GM08714 (cell line): ENCODE data around the gene GOLGA7B.

Experiments
- H3K4me3 ChIP-seq: fragments of 200-500 bp; sonication (Bioruptor generic); 2 replicates; pipeline ENCODE4 v1.5.1; 2014; ENCODE audit warnings: mild to moderate bottlenecking, low read length, inconsistent platforms
- ZNF274 ChIP-seq: IDR thresholded peaks from 2 replicates; pipeline ENCODE4 v1.6.1; 2012; ENCODE audit warnings: mild to moderate bottlenecking, low read depth, low read length

GOLGA7B gene

GRCh38 chr10:97869091-97870042 lies 19.7 kb downstream of the GOLGA7B start:
- no peak for TF ChIP-seq ZNF274

GRCh38 chr10:97870990-97871389 lies 21.3 kb downstream of the GOLGA7B start:
- no peak for TF ChIP-seq ZNF274
- H3K4me3 ChIP-seq, result no peak overlapping the region

More at GRCh38 chr10:97869091-97870042, 19.7 kb downstream of the GOLGA7B start:
- H3K4me3 ChIP-seq, result no peak overlapping the region

- no peak for TF ChIP-seq ZNF274
Measured at GRCh38 chr10:97873569-97873968, 23.9 kb downstream of the GOLGA7B start.

GRCh38 chr10:97874332-97874731 lies 24.7 kb downstream of the GOLGA7B start:
- H3K4me3 ChIP-seq, result no peak overlapping the region
- TF ChIP-seq ZNF274, result no peak

More at GRCh38 chr10:97873569-97873968, 23.9 kb downstream of the GOLGA7B start:
- H3K4me3 ChIP-seq, result no peak overlapping the region

- no peak for TF ChIP-seq ZNF274
- H3K4me3 ChIP-seq, result no peak overlapping the region
Measured at GRCh38 chr10:97875391-97875790, 25.7 kb downstream of the GOLGA7B start.

- no peak overlapping the region for H3K4me3 ChIP-seq
- TF ChIP-seq ZNF274, result no peak
Measured at GRCh38 chr10:97876402-97876801, 26.8 kb downstream of the GOLGA7B start.

- no peak for TF ChIP-seq ZNF274
- H3K4me3 ChIP-seq, result no peak overlapping the region
Measured at GRCh38 chr10:97879241-97879640, 29.6 kb downstream of the GOLGA7B start.

- TF ChIP-seq ZNF274, result no peak
- H3K4me3 ChIP-seq, result no peak overlapping the region
Measured at GRCh38 chr10:97880109-97880508, 30.5 kb downstream of the GOLGA7B start.

- H3K4me3 ChIP-seq, result no peak overlapping the region
- no peak for TF ChIP-seq ZNF274
Measured at GRCh38 chr10:97882142-97883091, 32.8 kb downstream of the GOLGA7B start.

- no peak for TF ChIP-seq ZNF274
- no peak overlapping the region for H3K4me3 ChIP-seq
Measured at GRCh38 chr10:97883092-97883485, 33.4 kb downstream of the GOLGA7B start.

GRCh38 chr10:97886286-97886685 lies 36.6 kb downstream of the GOLGA7B start:
- no peak for TF ChIP-seq ZNF274
- no peak overlapping the region for H3K4me3 ChIP-seq

- H3K4me3 ChIP-seq, result no peak overlapping the region
- TF ChIP-seq ZNF274, result no peak
Measured at GRCh38 chr10:97887399-97887798, 37.8 kb downstream of the GOLGA7B start.

- no peak overlapping the region for H3K4me3 ChIP-seq
Measured at GRCh38 chr10:97888134-97888533, 38.5 kb downstream of the GOLGA7B start.

GRCh38 chr10:97888641-97889262 lies 39.1 kb downstream of the GOLGA7B start:
- H3K4me3 ChIP-seq, result no peak overlapping the region
- no peak for TF ChIP-seq ZNF274

More at GRCh38 chr10:97888134-97888533, 38.5 kb downstream of the GOLGA7B start:
- no peak for TF ChIP-seq ZNF274
